Measurements from ENCODE around the gene FLRT2.

DNA sequence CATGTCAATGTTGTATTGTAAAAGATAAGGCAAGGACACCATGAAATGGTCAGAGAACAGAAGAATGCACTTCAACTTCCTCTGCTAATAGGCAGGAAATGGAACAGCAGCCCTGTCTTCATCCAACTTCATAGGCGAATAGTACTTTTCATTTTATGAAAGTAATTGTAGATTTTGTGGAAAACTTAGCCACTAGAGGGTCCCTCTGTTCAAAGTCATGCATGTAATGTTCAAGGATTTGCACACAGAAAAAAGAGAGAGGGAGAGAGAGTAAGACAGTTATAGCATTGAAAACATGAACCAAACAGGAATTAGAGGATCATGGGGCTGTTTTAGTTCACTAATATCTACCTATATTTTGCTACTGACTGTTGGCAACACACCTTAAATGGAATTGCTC is 172.2 kb downstream of the FLRT2 start:
- TF ChIP-seq POLR2A (IDR thresholded peaks at IDR 0.05; ENCODE audit: low read depth, low read length) (no peak), TAF1 (IDR thresholded peaks at IDR 0.05; ENCODE audit: borderline replicate concordance, low read depth, low read length) (no peak), POLR2AphosphoS5 (IDR thresholded peaks at IDR 0.05; ENCODE audit: low read depth, low read length) (no peak)
